HUES48 (cell line): ENCODE data around the gene NDST1.

Source experiments
- H3K27ac ChIP-seq: one replicate; pipeline ENCODE4 v1.7.0; 2013; ENCODE audit warnings: low read depth, low read length, inconsistent platforms
- H3K27me3 ChIP-seq: 2 replicates; pipeline ENCODE4 v1.6.1; 2013; ENCODE audit warnings: mild to moderate bottlenecking, low read length; ENCODE audit not compliant: control insufficient read depth, insufficient read depth
- H3K36me3 ChIP-seq: 2 replicates; pipeline ENCODE4 v1.6.1; 2013; ENCODE audit warnings: low read length; ENCODE audit not compliant: control insufficient read depth, insufficient read depth
- H3K4me1 ChIP-seq: 2 replicates; pipeline ENCODE4 v1.6.1; 2013; ENCODE audit warnings: mild to moderate bottlenecking, low read length; ENCODE audit not compliant: control insufficient read depth, insufficient read depth
- H3K4me3 ChIP-seq: 2 replicates; pipeline ENCODE4 v1.5.1; 2013; ENCODE audit warnings: mild to moderate bottlenecking, low read depth, low read length
- H3K9ac ChIP-seq: 2 replicates; pipeline ENCODE4 v1.6.1; 2013; ENCODE audit warnings: mild to moderate bottlenecking, low read depth, low read length, moderate library complexity
- H3K9me3 ChIP-seq: 2 replicates; pipeline ENCODE4 v1.6.1; 2013; ENCODE audit warnings: low read length; ENCODE audit not compliant: control insufficient read depth, insufficient read depth

Gene NDST1

GRCh38 chr5:150479416-150479815 is 28.5 kb upstream of the NDST1 start:
- Histone ChIP-seq H3K4me3 (no peak overlapping the region), H3K9ac (no peak overlapping the region), H3K4me1 (peaks cover 12% of the 10 kb centered on the region), H3K36me3 (no peaks in the 10 kb centered on the region), H3K27me3 (no peaks in the 10 kb centered on the region), H3K9me3 (no peaks in the 10 kb centered on the region), H3K27ac (no peak overlapping the region)

GRCh38 chr5:150481708-150481965 is 26.3 kb upstream of the NDST1 start:
- Histone ChIP-seq H3K4me3 (no peak overlapping the region), H3K27ac (no peak overlapping the region), H3K9ac (no peak overlapping the region), H3K9me3 (no peaks in the 10 kb centered on the region), H3K27me3 (no peaks in the 10 kb centered on the region), H3K36me3 (no peaks in the 10 kb centered on the region), H3K4me1 (peaks cover 19% of the 10 kb centered on the region)

GRCh38 chr5:150481972-150482406 is 25.9 kb upstream of the NDST1 start:
- Histone ChIP-seq H3K9me3 (no peaks in the 10 kb centered on the region), H3K27me3 (no peaks in the 10 kb centered on the region), H3K27ac (no peak overlapping the region), H3K4me1 (peaks cover 19% of the 10 kb centered on the region), H3K4me3 (no peak overlapping the region), H3K36me3 (no peaks in the 10 kb centered on the region), H3K9ac (no peak overlapping the region)

GRCh38 chr5:150484964-150485692 is 22.8 kb upstream of the NDST1 start:
- peak overlapping the region; percentile 84 for H3K4me3 ChIP-seq
- no peaks in the 10 kb centered on the region; the same call in 1 of the 2 replicates for H3K36me3 ChIP-seq
- H3K9ac ChIP-seq, result peak overlapping the region; percentile 85
- no peaks in the 10 kb centered on the region for H3K9me3 ChIP-seq
- peak overlapping the region; percentile 98 for H3K27ac ChIP-seq
- H3K4me1 ChIP-seq, result peaks cover 49% of the 10 kb centered on the region
- no peaks in the 10 kb centered on the region for H3K27me3 ChIP-seq

- Histone ChIP-seq H3K9ac (peak overlapping the region; percentile 85), H3K4me1 (peaks cover 56% of the 10 kb centered on the region)
Observed at GRCh38 chr5:150485693-150486401, 22.1 kb upstream of the NDST1 start.

GRCh38 chr5:150486402-150487198 is 21.3 kb upstream of the NDST1 start:
- Histone ChIP-seq H3K9ac (peak overlapping the region; percentile 63), H3K27ac (peak overlapping the region; percentile 98), H3K4me1 (peaks cover 60% of the 10 kb centered on the region), H3K27me3 (no peaks in the 10 kb centered on the region), H3K9me3 (no peaks in the 10 kb centered on the region), H3K4me3 (peak overlapping the region; percentile 84), H3K36me3 (peaks cover 7% of the 10 kb centered on the region; the same call in 1 of the 2 replicates)

More at GRCh38 chr5:150485693-150486401, 22.1 kb upstream of the NDST1 start:
- H3K36me3 ChIP-seq, result peaks cover 3% of the 10 kb centered on the region; the same call in 1 of the 2 replicates
- peak overlapping the region; percentile 98 for H3K27ac ChIP-seq
- no peaks in the 10 kb centered on the region for H3K9me3 ChIP-seq
- H3K27me3 ChIP-seq, result no peaks in the 10 kb centered on the region
- peak overlapping the region; percentile 84 for H3K4me3 ChIP-seq

- H3K4me1 ChIP-seq, result peaks cover 62% of the 10 kb centered on the region
- H3K27me3 ChIP-seq, result no peaks in the 10 kb centered on the region
- no peak overlapping the region for H3K9ac ChIP-seq
- H3K4me3 ChIP-seq, result peak overlapping the region; percentile 84
- peak overlapping the region; percentile 98 for H3K27ac ChIP-seq
- H3K36me3 ChIP-seq, result peaks cover 12% of the 10 kb centered on the region; the same call in 1 of the 2 replicates
- no peaks in the 10 kb centered on the region for H3K9me3 ChIP-seq
Observed at GRCh38 chr5:150487199-150488061, 20.5 kb upstream of the NDST1 start.

GRCh38 chr5:150488519-150489359 is 19.2 kb upstream of the NDST1 start:
- no peak overlapping the region for H3K9ac ChIP-seq

GRCh38 chr5:150489360-150490295 is 18.3 kb upstream of the NDST1 start:
- Histone ChIP-seq H3K9me3 (no peaks in the 10 kb centered on the region), H3K4me1 (peaks cover 58% of the 10 kb centered on the region), H3K27me3 (no peaks in the 10 kb centered on the region), H3K36me3 (peaks cover 12% of the 10 kb centered on the region; the same call in 1 of the 2 replicates), H3K9ac (no peak overlapping the region), H3K4me3 (no peak overlapping the region), H3K27ac (peak overlapping the region; percentile 64)

More at GRCh38 chr5:150488519-150489359, 19.2 kb upstream of the NDST1 start:
- Histone ChIP-seq H3K4me3 (no peak overlapping the region), H3K27me3 (no peaks in the 10 kb centered on the region), H3K4me1 (peaks cover 58% of the 10 kb centered on the region), H3K36me3 (peaks cover 12% of the 10 kb centered on the region; the same call in 1 of the 2 replicates), H3K27ac (no peak overlapping the region), H3K9me3 (no peaks in the 10 kb centered on the region)
